HG03108 (cell line): ENCODE results near the gene SLC8A2.

ENCODE experiments used
- ATAC-seq: cut with Tn5 transposase; IDR thresholded peaks from one replicate; pipeline ENCODE4 v1.9.1; 2021; ENCODE audit warnings: moderate library complexity; ENCODE audit not compliant: unreplicated experiment

Gene SLC8A2

DNA sequence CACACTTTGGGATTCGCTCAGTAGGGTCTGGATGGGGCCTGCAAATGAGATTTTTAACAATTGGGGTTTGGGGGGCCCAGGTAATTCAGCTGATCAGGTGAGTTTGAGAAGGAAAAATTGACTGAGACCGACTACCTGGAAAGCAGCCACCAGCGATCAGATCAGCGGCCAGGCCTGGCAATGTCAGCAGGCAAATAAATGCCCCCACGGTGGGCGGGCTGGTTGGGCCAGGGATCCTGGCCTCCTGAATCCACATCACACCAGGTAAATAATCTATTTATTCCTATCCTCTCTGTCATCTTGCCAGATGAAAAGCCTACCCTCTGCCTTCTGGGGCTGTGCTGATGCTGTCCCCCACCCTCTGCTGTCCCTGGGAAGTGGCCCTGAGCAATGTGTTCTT lies 33.8 kb upstream of the SLC8A2 start:
- no peak for ATAC-seq

DNA sequence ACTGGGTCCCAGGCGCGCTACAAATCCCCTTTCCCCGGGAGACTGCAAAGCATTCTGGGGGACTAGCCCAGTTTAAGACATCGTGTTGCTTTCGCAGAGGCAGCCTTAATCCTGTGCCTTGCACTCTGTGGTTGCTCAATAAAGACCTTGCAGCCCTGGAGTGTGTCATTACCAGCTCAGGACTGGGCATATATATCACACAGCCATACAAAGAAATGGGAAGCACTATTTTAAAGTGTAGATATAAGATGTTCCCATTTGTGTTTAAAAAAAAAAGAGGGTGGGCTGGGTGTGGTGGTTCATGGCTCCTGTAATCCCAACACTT lies 32.1 kb upstream of the SLC8A2 start:
- ATAC-seq = no peak

DNA sequence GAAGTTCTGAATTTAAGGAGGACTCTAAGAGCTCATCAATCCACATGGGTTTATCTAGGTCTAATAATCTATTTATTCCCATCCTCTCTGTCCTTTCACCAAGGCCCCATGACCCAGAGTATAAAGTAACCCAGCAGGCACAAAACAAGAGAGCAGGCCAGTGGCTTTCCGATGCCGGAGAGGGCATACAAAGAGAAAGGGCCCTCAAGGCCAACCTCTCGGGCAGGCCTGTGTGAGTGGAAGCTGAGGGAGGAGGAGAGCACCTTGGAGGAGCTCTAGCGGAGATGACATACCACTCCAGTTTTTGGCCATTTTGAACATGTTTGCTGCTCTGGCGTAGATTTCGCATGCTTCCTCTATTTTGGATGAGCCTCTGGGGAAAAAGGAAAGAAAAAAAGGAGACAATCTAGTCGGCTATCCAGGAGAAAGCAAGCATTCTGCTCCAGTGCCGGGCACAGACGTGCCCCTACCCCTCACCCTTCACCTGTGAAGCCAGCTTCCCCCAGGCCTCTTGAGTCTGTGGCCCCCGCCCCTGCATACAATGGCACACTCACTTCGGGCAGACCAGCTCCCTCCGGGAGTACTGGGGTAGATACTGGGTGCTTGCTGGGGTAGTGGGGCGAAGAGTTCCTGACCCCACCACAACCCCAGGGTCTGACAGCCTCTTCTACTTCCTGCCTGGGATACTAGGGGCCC lies 31.6 kb upstream of the SLC8A2 start:
- ATAC-seq = no peak

DNA sequence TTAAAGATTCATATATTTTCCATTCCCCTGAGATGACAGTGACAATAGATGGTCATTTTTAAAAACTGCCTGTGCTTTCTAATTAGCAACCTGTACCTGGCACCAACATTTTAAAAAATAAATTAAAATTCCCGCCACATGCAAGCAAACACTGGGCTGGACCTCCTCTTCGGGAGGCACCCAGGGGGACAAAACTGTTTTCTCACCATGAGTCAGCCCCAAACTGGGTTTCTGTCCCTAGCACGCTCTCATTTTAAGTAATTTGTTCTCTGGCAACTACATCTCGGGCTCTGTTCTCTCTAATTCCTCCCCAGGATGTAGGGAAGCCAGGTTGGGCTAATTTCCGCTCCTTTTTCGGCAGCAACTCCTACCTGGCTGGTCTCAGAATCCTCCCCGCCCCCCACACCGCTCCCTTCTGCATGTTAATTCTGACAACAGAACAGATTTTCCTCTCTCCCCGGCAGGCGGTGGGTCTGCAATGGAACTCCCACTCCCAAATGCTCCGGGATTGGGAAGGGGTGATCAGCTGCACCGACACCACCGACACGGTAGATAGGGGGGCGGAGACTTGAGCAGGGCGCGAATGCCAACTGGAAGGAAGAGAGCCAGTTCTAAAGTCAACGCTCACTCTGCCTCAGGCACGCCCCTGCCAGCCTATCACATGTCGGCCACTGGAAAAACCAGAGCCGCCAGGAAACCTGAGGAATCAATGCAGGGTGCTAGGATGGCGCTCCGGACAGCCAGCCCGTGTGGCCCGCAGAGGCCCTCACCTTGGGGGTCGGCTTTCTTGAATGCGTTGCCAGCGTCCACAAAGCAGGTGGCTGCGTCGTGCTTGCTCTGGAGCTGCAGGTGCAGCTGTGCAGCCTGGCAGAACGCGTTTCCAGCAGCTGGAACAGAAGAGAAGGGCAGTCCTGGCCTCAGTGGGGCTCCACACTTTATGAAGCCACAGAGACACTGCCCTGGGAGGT lies 28.5 kb upstream of the SLC8A2 start:
- no peak for ATAC-seq

DNA sequence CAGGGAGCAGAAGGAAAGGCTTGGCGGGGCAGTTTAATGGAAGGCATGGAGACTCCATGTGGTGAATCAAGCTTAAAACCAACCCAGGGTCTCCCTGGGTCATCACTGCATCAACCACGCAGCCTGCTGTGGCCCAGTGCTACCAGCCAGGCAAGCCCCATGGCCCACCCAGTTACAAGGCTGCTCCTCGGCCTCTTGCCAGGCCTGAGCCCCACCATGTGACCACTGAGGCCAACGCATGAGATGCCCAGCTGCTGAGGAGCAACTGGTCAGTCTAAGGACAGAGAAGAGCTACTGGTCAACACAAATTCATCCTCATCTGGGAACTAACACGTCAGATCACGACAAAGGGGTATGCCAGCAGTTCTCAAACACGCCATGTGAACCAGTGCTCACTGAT lies 27.7 kb upstream of the SLC8A2 start:
- no peak for ATAC-seq

DNA sequence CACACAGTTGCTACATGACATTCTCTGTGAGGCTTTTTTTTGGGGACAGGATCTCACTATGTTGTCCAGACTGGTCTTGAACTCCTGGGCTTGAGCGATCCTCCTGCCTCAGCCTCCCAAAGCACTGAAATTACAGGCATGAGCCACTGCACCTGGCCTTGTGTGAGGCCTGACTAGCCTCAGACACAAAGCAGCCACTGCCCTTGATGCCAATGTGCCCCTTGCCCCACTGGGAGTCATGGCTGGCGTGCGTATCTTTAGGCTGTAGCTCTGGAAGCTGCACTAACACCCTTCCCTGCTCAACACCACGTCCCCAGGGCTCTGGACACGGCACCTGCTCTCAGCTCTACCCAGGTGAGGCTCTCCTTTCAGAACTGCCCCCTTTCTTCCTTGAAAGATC lies 26.9 kb upstream of the SLC8A2 start:
- ATAC-seq = no peak

DNA sequence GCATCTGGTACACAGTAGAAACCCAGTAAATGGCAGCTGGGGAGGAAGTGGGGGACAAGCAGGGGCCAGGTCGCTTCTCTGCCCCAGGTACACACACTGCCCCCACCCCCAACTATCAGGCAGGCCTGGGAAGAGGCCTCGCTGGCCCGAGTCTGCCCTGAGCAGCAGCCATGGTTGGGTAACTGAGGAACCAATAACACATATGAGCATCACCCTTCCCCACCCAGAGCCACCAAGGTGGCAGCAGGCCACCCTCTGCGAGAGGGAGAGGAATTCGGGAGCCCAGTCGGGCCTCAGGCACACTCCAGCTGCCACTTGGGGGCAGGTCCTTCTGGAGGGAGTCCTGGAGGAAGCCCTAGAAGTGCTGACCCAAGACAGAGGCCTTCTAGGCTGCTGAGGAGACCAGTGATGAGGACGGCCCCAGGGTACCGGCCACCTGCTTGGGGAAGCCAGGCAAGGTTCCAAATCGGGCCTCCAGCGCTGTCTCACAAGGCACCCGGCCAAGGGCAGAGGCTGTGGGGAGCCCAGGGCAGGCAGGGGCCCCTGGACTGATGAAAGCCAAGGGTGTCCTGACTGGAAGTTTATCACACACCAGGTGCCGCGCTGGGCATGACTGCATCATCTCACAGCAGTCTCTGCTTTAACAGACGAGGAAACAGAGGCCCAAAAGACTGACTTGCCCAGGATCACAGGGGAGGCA lies 26.3 kb upstream of the SLC8A2 start:
- no peak for ATAC-seq

DNA sequence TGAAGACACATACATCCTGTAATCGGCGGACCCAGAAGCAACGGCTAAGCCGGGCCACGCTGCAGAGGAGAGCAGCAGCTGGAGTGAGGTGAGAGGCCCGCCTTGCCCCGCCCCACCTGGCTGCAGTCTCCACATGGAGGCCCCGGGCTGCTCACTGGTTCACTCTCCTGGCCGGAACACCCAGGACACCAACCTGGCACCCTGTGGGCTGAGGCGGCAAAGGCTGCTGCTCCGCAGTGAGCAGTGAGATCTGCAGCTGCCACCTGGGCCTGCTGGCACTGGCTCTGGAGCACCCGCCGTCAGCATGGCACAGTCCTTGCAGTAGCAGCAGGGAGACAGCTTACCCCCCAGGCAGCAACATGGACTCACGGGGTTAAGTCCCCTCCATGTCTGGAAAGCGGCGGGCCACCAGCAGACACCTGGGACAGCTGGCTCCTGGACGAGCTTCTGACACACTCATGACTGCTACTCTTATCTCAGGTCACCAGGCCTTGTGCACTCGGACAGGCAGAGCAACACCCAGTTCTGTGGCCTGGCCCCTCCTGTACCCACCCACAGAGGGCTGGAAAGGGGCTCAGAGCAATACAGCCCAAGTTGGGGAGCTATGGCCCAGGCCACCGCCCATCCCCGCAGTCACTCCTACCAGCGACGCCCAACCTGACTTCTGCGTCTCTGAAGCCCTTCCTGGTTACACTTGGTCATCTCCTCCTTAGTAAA lies 25.5 kb upstream of the SLC8A2 start:
- no peak for ATAC-seq

DNA sequence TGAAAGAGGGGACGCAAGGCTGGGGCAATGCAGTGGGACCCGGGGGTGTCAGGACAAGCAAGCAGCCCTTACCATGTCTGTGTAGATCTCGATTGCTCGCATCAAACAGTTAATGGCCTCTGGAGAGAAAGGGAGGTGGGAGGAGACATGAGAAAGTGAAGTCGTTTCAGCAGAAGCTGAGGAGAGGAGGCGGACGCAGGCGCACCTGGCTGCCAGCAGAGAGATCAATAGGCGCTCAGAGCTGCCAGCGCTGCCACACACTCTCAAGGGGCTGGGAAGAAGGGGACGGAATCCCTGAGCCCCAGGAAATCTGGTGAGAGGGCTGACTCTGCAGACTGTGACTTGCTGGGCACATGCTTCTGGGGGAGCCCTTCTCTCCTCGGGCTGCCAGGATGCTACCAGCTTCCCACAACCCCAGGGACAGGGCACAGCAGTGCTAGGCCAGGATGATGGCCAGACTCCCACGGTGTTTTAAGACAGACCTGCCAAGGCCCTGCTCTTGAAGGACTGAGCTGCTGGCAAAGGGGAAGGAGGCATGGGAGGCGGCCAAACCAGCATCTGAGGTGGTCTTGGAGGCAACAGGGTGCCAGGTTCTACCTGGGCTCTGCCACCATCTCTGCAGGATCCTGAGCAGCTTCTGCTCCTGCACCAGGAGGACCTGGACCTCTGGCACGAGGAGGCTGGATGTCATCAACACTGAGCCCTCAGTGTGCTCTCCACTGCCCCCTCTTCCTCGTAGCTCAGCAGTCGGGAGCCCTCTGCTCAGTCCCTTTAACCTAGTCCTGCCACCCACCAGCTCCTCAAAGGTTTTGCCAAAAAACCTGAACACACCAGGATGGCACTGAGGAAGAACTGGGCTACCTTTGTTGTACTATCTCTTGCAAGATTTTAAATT lies 24.0 kb upstream of the SLC8A2 start:
- no peak for ATAC-seq

DNA sequence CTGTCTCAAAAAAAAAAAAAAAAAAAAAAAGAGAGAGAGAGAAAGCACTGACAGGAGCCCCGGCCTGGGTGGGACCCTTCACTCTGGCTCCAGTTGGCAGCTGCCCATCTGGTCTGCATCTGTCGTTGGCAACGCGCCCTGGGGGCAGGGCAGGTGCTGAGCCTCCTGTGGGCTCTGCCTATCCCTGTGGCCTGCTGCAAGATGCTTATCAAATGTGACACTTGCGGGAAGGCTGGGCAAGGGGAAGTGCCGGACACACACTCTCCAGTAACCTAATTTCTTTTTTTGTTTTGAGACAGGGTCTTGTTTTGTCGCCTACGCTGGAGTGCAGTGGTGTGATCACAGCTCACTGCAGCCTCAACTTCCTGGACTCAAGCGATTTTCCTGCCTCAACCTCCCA lies 23.0 kb upstream of the SLC8A2 start:
- no peak for ATAC-seq

DNA sequence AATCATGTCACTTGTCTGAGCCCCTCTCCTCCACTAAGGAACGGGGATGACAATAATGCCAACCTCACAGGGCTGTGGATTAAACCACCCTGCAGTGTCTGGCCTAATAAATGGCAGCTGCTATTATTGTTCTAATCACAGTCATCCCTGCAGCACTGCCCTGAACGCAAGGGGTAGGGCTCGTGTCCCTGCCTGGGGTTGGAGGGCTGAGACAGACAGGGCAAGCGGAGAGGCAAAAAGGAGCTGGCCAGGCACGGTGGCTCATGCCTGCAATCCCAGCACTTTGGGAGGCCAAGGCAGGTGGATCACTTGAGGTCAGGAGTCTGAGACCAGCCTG lies 22.5 kb upstream of the SLC8A2 start:
- ATAC-seq = no peak

DNA sequence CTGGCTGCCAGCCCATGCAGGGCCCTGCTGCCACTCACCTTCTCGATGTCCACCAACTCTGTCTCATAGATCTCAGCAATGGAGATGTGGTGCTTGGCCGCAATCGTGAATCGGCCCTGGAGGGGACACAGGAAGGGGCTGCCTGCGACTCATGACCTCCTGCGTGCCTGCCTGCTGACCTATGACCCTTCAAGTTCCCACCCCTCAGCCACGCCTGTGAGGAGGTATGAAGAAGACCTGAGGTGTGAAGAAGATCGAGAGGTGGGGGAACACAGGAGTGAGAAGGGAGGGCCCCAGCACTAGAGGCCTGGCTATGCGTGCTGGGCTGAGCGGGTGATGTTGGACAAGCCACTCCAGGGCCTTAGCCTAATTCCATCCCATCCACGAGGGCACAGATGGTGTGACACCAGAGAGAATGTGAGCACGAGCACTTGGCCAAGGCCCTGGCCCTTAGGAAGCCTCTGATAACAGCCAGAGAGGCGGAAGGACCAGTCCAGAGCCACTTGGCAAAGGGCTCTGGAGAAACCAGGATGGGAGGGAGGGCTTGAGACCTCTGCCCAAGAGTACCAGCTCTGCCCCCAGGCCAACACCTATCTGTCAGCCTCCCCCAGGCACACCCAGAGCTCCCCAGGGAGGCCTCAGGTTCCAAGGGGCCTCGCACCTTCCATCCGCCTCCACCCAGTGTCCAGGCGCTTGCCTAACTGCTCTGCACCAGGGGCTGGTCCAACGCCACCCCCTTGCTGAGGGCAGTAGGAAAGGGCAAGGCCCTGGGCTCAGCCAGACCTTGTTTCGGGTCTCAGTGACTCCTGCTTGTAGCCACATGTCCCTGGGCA lies 21.9 kb upstream of the SLC8A2 start:
- ATAC-seq = no peak

DNA sequence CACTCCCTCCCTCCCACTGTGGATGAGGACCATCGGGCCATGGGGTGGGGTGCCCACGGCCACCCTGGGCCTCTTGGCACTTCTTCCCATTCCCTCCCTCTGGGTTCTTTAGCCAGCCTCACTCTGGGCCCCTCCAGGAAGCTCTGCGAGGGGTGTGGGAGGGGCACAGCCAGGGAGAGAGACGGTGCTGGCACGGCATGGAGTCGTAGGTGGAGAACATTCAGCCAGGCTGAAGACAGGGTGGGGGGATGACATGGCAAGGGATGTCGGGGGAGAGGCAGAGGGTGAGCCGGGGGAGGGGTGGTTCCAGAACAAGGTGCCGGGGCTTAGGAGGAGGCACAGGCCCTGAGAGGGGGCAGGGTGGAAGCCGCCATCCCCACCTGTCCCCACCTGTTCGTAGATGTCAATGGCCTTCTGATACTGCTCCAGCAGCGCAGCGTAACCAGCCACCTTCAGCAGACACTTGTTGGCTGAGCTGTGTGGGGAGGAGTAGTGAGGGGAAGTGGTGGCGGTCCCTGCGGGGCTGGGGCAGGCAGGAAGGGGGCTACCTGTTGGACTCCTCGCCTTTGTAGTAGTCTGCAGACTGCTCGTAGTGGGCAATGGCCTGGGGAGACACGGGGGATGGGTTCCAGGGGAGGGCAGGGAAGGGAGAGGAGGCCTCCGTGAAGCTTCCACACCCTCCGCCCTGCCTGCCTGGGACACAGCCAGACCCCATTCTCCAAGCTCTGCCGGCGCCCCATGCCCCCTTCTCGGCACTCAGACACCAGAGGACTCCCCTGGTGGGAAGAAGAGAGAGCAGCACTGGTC lies 21.1 kb upstream of the SLC8A2 start:
- no peak for ATAC-seq

DNA sequence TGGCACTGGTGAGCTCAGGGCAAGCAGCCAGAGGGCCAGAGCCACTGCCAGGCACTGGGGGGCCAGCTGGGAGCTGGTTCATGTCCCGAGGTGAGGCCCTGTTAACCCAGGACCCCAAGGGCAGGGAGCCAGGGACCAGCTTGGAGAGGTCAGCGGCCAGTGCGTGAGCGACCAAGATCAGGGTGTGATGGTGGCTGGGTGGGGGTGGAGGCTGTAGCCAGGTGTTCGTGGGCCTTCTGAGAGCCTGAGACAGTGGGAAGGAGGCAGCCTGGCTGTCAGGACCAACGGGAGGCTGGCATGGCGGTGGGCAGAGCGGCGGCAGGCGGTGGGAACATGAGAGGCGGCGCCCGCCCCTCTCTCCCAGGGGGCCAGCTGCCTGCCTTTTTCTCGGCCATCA lies 20.4 kb upstream of the SLC8A2 start:
- ATAC-seq = no peak

DNA sequence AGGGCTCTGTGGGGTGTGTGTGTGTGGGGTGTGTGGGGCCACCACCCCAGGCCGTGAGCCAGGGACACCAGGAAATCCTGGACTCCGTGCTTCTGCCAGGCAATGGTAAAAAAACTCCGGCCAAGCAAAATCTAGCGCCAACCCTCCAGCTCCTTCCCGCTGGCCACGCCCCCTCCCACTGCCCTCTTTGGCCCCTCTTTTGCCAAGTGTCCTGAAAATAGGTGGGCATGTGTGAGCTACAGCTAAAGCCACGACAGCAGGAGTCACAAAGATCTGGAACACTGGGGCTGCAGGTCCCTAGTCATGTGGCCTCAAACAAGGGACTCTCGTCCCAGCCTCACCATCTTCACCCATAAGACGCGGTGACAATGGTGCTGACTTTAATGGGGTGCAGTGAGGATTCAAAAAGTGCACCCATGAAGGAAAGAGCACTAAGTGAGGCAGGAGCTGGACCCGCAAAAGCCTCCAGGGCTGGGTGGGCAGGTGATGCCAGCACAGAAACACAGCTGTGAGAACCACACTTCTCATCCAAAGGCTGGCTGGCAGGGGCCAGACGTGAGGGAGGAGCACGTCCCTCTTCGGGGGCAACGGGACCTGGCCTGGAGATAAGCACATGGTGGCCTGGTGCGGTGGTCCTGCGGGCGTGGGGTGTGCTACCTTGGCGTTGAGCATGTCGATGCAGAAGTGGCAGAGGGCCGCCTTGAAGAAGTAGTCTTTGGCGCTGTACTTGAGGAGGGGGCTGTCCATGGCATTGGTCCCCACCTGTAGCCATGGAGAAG lies 19.9 kb upstream of the SLC8A2 start:
- no peak for ATAC-seq

DNA sequence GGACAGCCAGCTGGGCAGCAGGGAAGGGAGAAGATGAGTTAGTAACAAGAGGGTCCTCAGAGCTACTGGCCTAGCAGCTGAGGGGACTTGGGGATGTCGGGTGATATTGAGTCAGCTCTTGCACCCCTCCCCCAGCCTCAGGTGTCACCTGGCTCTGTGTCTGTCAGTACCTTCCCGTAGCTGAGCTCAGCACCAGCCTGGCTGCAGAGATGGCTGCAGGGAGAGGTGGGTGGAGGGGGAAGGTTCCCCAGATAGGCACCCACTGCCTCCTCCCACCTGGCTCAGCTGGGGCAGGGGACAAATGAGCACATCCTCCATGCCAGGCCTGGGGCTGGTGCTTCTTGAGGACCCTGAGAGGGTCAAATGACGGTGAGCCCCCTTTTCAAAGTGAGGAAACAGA lies 19.2 kb upstream of the SLC8A2 start:
- ATAC-seq = no peak

DNA sequence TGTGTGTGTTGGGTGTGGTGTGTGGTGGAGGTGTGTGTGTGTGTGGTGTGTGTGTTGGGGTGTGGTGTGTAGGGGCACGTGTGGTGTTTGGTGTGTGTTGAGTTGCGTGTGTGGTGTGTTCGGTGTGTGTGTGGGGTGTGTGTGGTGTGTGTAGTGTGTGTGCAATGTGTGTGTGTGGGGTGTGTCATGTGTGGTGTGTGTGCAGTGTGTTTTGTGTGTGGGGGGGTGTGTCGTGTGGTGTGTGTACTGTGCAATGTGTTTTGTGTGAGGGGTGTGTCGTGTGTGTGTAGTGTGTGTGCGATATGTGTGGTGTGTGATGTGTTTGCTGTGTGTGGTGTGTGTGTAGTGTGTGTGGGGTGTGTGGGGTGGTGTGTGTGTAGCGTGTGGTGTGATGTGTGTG lies 18.3 kb upstream of the SLC8A2 start:
- no peak for ATAC-seq
